PC-3 (cell line): ENCODE data around the gene SMARCAL1.

Experiments used
- CTCF ChIP-seq: fragments of 300-600 bp; sonication (generic); conservative IDR thresholded peaks from 2 replicates; pipeline ENCODE4 v1.5.1; 2017; ENCODE audit warnings: antibody characterized with exemption, low read depth, mild to moderate bottlenecking, low read length
- EZH2 ChIP-seq: fragments of 300-600 bp; sonication (generic); IDR thresholded peaks from one replicate; pipeline ENCODE4 v1.6.1; 2017; ENCODE audit warnings: antibody characterized with exemption, mild to moderate bottlenecking, low read length; ENCODE audit not compliant: unreplicated experiment
- EZH2phosphoT487 ChIP-seq: fragments of 300-600 bp; sonication (generic); IDR thresholded peaks from 2 replicates; pipeline ENCODE4 v1.6.1; 2018; ENCODE audit warnings: mild to moderate bottlenecking, antibody characterized with exemption, low read length, borderline replicate concordance

GRCh38 chr2:216516730-216517350 is 104.6 kb downstream of the SMARCAL1 start:
- TF ChIP-seq CTCF (peak; percentile 94), EZH2 (no peak), EZH2phosphoT487 (no peak)
